SK-N-SH (cell line): ENCODE measurements around the gene PTEN. TPM values are rescaled to one million over a fixed set of nuclear protein-coding genes. Genes with fewer than 3 reads are reported as not detected.

Experiments
- CTCF ChIA-PET: fragments of 300-600, 350-600 bp; formaldehyde crosslinking; extraction: SDS; loops from one replicate; lab custom pipeline; 2021; lab: Yijun Ruan, JAX
- POLR2A ChIA-PET: fragments of 350-600 bp; sonication (Branson Sonifier 250); formaldehyde crosslinking; extraction: SDS; loops from one replicate; lab custom pipeline; 2020; ENCODE audit warnings: antibody characterized with exemption, inconsistent platforms; lab: Yijun Ruan, JAX
- DNase-seq: peaks from one replicate; pipeline ENCODE4 v3.0.0; 2012
- H2AFZ ChIP-seq: fragments of 200-600 bp; sonication (generic); 2 replicates; pipeline ENCODE4 v1.8.1; 2016; ENCODE audit warnings: antibody characterized with exemption, mild to moderate bottlenecking, low read depth
- H3F3A ChIP-seq: fragments of 200-600 bp; sonication (generic); replicated peaks from 2 replicates; pipeline ENCODE3; 2016; ENCODE audit warnings: antibody characterized with exemption, mild to moderate bottlenecking; ENCODE audit not compliant: insufficient read depth
- H3K27ac ChIP-seq, 2 experiments: fragments of 200-500 bp in 1 of 2; fragments of 200-600 bp in 1 of 2; sonication (Bioruptor generic) in 1 of 2; sonication (generic), shearing (Covaris generic) in 1 of 2; 2 replicates each; pipeline versions ENCODE4 v1.5.1 to v1.6.1; 2014 to 2016; ENCODE audit warnings: low read depth in 2 of 2, inconsistent platforms in 1 of 2, low read length in 1 of 2, mild to moderate bottlenecking in 1 of 2, mixed read lengths in 1 of 2
- H3K27me3 ChIP-seq: fragments of 200-600 bp; sonication (generic), shearing (Covaris generic); 2 replicates; pipeline ENCODE4 v1.6.1; 2016; ENCODE audit warnings: mixed run types; ENCODE audit not compliant: insufficient read depth
- H3K36me3 ChIP-seq, 2 experiments: fragments of 200-500 bp in 1 of 2; fragments of 200-600 bp in 1 of 2; sonication (Bioruptor generic) in 1 of 2; sonication (generic) in 1 of 2; replicated peaks in 1 of 2; 2 replicates each; pipeline versions ENCODE3 to v1.5.1; 2014 to 2016; ENCODE audit warnings: low read length in 1 of 2, mild to moderate bottlenecking in 1 of 2; ENCODE audit not compliant: insufficient read depth in 2 of 2, control insufficient read depth in 1 of 2
- H3K4me1 ChIP-seq, 2 experiments: fragments of 200-500 bp in 1 of 2; fragments of 200-600 bp in 1 of 2; sonication (Bioruptor generic) in 1 of 2; sonication (generic), shearing (Covaris generic) in 1 of 2; 2 replicates each; pipeline versions ENCODE4 v1.5.1 to v1.6.1; 2014 to 2016; ENCODE audit warnings: low read depth in 1 of 2, low read length in 1 of 2, mixed run types in 1 of 2; ENCODE audit not compliant: insufficient read depth in 2 of 2, control insufficient read depth in 1 of 2
- H3K4me2 ChIP-seq: fragments of 200-600 bp; sonication (generic), shearing (Covaris generic); 2 replicates; pipeline ENCODE4 v1.6.1; 2017; ENCODE audit warnings: mixed run types
- H3K4me3 ChIP-seq, 2 experiments: fragments of 200-500 bp in 1 of 2; fragments of 200-600 bp in 1 of 2; sonication (Bioruptor generic) in 1 of 2; sonication (generic), shearing (Covaris generic) in 1 of 2; 2 replicates each; pipeline versions ENCODE4 v1.5.1 to v1.8.1; 2014 to 2016; ENCODE audit warnings: low read depth in 2 of 2, inconsistent platforms in 1 of 2, low read length in 1 of 2, mild to moderate bottlenecking in 1 of 2, mixed read lengths in 1 of 2, moderate library complexity in 1 of 2
- H3K79me2 ChIP-seq: fragments of 200-600 bp; sonication (generic); 2 replicates; pipeline ENCODE4 v1.8.1; 2017; ENCODE audit warnings: mild to moderate bottlenecking; ENCODE audit not compliant: insufficient read depth
- H3K9ac ChIP-seq: fragments of 200-600 bp; sonication (generic); 2 replicates; pipeline ENCODE4 v1.6.1; 2017; ENCODE audit warnings: mixed run types
- H3K9me2 ChIP-seq: fragments of 200-600 bp; sonication (generic); 2 replicates; pipeline ENCODE4 v1.6.1; 2017; ENCODE audit warnings: mixed run types
- H3K9me3 ChIP-seq: fragments of 200-600 bp; sonication (generic); 2 replicates; pipeline ENCODE4 v1.6.1; 2017; ENCODE audit warnings: mixed run types, mild to moderate bottlenecking, moderate library complexity
- H4K20me1 ChIP-seq: fragments of 200-600 bp; sonication (generic); 2 replicates; pipeline ENCODE4 v1.6.1; 2017; ENCODE audit warnings: mild to moderate bottlenecking, mixed run types; ENCODE audit not compliant: insufficient read depth
- CHD2 ChIP-seq: fragments of 150-350 bp; IDR thresholded peaks from 2 replicates; pipeline ENCODE4 v1.6.1; 2018; ENCODE audit warnings: low read length; ENCODE audit not compliant: partially characterized antibody
- ELF1 ChIP-seq: IDR thresholded peaks from 2 replicates; pipeline ENCODE4 v1.4.0; 2012
- EP300 ChIP-seq, 2 experiments: IDR thresholded peaks; 2 replicates each; pipeline versions ENCODE4 v1.4.0 to v1.6.1; 2012; ENCODE audit warnings: borderline replicate concordance in 1 of 2, low read depth in 1 of 2, low read length in 1 of 2
- EZH2phosphoT487 ChIP-seq: fragments of 200-600 bp; sonication (generic); IDR thresholded peaks from 2 replicates; pipeline ENCODE4 v1.6.1; 2017; ENCODE audit warnings: low read depth, mixed run types, mild to moderate bottlenecking, antibody characterized with exemption, moderate library complexity, borderline replicate concordance
- GABPA ChIP-seq: IDR thresholded peaks from 2 replicates; pipeline ENCODE4 v1.4.0; 2012; ENCODE audit warnings: low read depth, mild to moderate bottlenecking
- JUND ChIP-seq: IDR thresholded peaks from 2 replicates; pipeline ENCODE4 v1.4.0; 2012
- MAX ChIP-seq: IDR thresholded peaks from 2 replicates; pipeline ENCODE4 v1.4.0; 2012; ENCODE audit warnings: low read depth
- MEF2A ChIP-seq: IDR thresholded peaks from 2 replicates; pipeline ENCODE4 v1.4.0; 2012; ENCODE audit warnings: low read depth, borderline replicate concordance
- NRF1 ChIP-seq: IDR thresholded peaks from 2 replicates; pipeline ENCODE4 v1.6.1; 2012; ENCODE audit warnings: low read depth, mild to moderate bottlenecking, low read length
- PBX3 ChIP-seq: IDR thresholded peaks from 2 replicates; pipeline ENCODE4; 2012
- RCOR1 ChIP-seq: fragments of 150-350 bp; IDR thresholded peaks from 2 replicates; pipeline ENCODE4 v1.6.1; 2017; ENCODE audit warnings: antibody characterized with exemption, low read length
- REST ChIP-seq: IDR thresholded peaks from 2 replicates; pipeline ENCODE4 v1.6.1; 2012; ENCODE audit warnings: mild to moderate bottlenecking, low read depth, low read length, moderate library complexity
- SMC3 ChIP-seq: IDR thresholded peaks from 2 replicates; pipeline ENCODE4 v1.6.1; 2012; ENCODE audit warnings: low read depth, low read length, improper control_type of control experiment
- TAF1 ChIP-seq: IDR thresholded peaks from 2 replicates; pipeline ENCODE4 v1.6.1; 2012; ENCODE audit warnings: low read depth, mild to moderate bottlenecking, low read length, moderate library complexity, borderline replicate concordance
- YY1 ChIP-seq: IDR thresholded peaks from 2 replicates; pipeline ENCODE4 v1.4.0; 2012; ENCODE audit warnings: low read depth, mild to moderate bottlenecking
- WGBS: methylation state at CpG from one replicate; pipeline ENCODE4 v1.1.6; 2017; ENCODE audit warnings: low lambda C conversion rate; 5-methylcytosine and 5-hydroxymethylcytosine counted together
- polyA plus RNA-seq, 3 experiments: library from polyadenylated mRNA; depleted of rRNA; stranded (reverse); fragments of >200 nt; gene quantifications; 2 replicates each; pipeline ENCODE4 v1.2.3, GENCODE V29; 2012
- TF ChIP-seq, protein P1 (sequence below): IDR thresholded peaks from 2 replicates; pipeline ENCODE4 v1.4.0; 2012; ENCODE audit warnings: low read depth, borderline replicate concordance
- TF ChIP-seq, protein P2 (sequence below): fragments of 200-600 bp; sonication (generic); IDR thresholded peaks from 2 replicates; pipeline ENCODE4 v1.6.1; 2017; ENCODE audit warnings: antibody characterized with exemption, mild to moderate bottlenecking, moderate library complexity

Gene PTEN
- polyA plus RNA-seq, 1 of the 3 experiments (the other 2 are of a cell fraction) = 12.8 TPM

DNA sequence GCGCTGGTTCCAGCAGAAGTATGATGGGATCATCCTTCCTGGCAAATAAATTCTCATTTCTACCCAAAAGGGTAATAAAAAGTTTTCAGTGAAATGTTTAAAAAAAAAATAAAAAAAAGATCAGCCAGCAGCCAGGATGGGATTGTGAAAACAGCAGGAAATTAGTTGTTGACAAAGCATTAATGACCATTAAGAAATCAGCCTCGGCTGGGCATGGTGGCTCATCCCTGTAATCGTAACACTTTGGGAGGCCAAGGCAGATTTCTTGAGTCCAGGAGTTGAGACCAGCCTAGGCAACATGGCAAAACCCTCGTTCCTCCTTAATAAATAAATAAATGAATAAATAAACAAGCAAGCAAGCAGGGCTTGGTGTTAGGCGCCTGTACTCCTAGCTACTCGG, 82.6 kb downstream of the PTEN start (continued):
- TF ChIP-seq REST (no peak), SMC3 (no peak), ELF1 (no peak), EP300 (IDR thresholded peaks at IDR 0.05; ENCODE audit: borderline replicate concordance in 1 of 2, low read depth in 1 of 2, low read length in 1 of 2) (no peak), TAF1 (no peak), CHD2 (no peak), JUND (no peak)
- TF ChIP-seq, all 33 proteins: peak for 0

DNA sequence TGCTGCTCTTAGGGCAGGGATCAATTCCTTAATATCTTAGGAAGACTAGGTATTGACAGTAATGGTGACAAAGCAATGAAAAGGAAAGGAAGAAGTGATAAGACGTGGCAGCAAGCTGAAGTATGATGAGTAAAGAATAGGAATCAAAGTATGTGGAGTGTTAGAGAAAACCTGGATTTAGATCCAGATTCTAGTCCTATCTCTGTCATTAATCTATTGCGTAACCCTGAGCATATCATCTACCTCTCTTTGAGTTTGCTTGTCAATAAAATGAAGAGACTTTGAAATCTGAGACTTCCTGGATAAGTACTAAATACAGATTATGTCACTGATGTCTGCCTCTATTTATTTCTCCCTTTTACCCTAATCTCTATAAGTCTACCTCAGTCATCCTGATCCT, 89.2 kb downstream of the PTEN start:
- Histone ChIP-seq H3K4me2 (no peak overlapping the region), H3K27me3 (no peaks in the 10 kb centered on the region), H3K4me1 (peaks cover 0 to 6% of the 10 kb centered on the region in 2 experiments; a peak in 3 of 4 replicates), H3K9me2 (no peaks in the 10 kb centered on the region), H3K79me2 (peaks cover 55% of the 10 kb centered on the region), H3F3A (peaks cover 15% of the 10 kb centered on the region), H3K9me3 (no peaks in the 10 kb centered on the region), H3K4me3 (no peak overlapping the region), H4K20me1 (no peaks in the 10 kb centered on the region), H2AFZ (no peak overlapping the region), H3K9ac (no peak overlapping the region), H3K27ac (no peak overlapping the region), H3K36me3 (peaks cover 45 to 56% of the 10 kb centered on the region in 2 experiments)
- ChIA-PET CTCF (no interaction called here), POLR2A (no interaction called here)
- DNase-seq = no peak
- 47% methylated on average over 2 of the region's 2 CpGs for WGBS
- TF ChIP-seq, protein P1, sequence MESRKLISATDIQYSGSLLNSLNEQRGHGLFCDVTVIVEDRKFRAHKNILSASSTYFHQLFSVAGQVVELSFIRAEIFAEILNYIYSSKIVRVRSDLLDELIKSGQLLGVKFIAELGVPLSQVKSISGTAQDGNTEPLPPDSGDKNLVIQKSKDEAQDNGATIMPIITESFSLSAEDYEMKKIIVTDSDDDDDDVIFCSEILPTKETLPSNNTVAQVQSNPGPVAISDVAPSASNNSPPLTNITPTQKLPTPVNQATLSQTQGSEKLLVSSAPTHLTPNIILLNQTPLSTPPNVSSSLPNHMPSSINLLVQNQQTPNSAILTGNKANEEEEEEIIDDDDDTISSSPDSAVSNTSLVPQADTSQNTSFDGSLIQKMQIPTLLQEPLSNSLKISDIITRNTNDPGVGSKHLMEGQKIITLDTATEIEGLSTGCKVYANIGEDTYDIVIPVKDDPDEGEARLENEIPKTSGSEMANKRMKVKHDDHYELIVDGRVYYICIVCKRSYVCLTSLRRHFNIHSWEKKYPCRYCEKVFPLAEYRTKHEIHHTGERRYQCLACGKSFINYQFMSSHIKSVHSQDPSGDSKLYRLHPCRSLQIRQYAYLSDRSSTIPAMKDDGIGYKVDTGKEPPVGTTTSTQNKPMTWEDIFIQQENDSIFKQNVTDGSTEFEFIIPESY = no peak
- TF ChIP-seq NRF1 (no peak), YY1 (no peak), MAX (no peak), EZH2phosphoT487 (no peak), TAF1 (no peak), REST (no peak), RCOR1 (no peak), MEF2A (no peak), SMC3 (no peak), GABPA (no peak), EP300 (IDR thresholded peaks at IDR 0.05; ENCODE audit: borderline replicate concordance in 1 of 2, low read depth in 1 of 2, low read length in 1 of 2) (no peak), PBX3 (no peak), CHD2 (no peak)
- TF ChIP-seq, protein P2, sequence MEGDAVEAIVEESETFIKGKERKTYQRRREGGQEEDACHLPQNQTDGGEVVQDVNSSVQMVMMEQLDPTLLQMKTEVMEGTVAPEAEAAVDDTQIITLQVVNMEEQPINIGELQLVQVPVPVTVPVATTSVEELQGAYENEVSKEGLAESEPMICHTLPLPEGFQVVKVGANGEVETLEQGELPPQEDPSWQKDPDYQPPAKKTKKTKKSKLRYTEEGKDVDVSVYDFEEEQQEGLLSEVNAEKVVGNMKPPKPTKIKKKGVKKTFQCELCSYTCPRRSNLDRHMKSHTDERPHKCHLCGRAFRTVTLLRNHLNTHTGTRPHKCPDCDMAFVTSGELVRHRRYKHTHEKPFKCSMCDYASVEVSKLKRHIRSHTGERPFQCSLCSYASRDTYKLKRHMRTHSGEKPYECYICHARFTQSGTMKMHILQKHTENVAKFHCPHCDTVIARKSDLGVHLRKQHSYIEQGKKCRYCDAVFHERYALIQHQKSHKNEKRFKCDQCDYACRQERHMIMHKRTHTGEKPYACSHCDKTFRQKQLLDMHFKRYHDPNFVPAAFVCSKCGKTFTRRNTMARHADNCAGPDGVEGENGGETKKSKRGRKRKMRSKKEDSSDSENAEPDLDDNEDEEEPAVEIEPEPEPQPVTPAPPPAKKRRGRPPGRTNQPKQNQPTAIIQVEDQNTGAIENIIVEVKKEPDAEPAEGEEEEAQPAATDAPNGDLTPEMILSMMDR = no peak
